HG03066 (cell line): ENCODE results near the gene TOMM22.
A peak's percentile ranks its signal among the peaks of the same experiment; 100 is the strongest.

Experiments
- ATAC-seq: cut with Tn5 transposase; IDR thresholded peaks from one replicate; pipeline ENCODE4 v1.9.1; 2021; ENCODE audit warnings: low read depth; ENCODE audit not compliant: unreplicated experiment

The TOMM22 gene

DNA sequence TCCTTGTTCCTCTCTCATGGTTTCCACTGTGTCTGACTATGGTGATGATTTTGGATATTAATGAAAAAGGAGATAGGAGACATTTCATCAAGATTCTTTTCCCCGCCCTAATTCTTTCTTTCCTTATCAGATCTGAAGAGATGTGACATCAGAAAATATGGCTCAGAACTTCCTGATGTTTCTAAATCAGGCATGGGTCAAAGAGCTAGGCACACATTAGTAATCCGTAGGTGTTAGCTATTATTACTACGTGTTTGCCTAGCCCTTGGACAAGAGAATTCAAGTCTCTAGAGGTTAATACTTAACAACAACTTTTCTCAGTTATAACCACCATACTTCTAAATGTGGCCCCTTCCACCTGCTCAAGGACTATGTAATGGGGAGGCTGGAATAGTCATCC is 13.2 kb downstream of the TOMM22 start:
- ATAC-seq: no peak

DNA sequence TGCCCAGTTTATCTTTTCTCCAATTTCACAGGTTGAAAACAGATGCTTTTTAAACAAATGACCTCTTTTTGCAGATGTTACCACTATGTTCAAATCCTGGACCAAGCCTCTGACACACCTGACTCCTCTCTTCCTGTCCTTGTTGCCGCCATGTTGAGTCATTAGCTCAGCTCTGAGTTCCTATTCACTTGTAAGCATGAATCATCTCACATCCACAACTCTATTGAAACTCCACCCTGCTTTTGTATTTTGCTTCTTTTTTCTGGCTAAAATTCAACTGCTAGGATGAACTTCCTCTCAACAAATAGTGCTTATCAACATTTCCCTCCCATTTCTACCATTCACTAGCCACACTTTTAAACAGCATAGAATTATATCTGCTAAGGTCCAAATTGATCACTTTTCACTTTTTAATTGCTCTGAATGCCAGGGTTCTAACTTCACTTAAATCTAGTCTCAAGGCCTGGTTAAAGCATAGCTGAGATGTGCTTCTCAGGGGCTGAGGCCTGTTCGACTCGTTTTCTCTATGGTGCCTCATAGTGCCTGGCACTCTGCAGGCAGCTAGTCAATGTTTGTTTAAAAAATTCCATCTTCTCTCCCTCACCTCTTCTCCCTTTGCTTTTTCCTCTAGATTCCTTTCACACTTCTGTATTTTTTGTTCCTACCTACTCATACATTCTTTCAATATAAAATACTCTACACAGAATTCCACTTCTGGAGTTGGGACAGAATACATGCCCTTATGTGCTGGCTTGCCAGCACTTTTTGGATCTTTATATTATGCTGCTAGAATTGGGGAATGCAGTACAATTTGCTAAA is 15.1 kb downstream of the TOMM22 start:
- ATAC-seq: no peak

DNA sequence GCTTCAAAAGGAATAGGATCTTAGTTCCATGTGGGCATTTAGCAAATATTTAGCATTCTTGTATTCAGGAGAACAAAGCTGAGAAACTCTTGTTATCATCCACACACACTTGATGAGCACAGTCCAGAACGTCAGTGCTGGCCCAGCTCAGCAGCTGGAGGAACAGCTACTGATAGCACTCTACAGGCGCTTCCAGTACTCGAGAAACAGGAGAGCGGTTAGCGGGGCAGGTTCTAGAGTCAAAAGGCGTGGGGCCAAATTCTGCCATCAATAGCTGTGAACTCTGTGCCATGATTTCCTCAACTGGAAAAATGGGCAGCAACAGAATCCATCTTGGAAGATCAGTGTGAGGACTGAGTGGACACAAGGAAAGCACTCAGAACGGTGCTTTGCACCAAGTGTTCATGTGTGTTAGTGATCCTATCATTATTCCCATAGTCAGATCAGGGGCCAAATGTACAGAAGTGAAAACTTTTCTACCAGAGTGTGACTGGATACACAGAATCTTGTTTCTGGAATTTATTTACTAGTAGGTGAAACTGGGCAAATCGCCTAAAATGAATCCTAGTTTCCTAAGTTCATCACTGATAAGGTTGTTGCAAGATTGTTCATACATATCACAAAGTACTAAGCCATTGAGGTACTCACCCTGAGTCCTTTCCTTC is 15.8 kb downstream of the TOMM22 start:
- no peak for ATAC-seq

DNA sequence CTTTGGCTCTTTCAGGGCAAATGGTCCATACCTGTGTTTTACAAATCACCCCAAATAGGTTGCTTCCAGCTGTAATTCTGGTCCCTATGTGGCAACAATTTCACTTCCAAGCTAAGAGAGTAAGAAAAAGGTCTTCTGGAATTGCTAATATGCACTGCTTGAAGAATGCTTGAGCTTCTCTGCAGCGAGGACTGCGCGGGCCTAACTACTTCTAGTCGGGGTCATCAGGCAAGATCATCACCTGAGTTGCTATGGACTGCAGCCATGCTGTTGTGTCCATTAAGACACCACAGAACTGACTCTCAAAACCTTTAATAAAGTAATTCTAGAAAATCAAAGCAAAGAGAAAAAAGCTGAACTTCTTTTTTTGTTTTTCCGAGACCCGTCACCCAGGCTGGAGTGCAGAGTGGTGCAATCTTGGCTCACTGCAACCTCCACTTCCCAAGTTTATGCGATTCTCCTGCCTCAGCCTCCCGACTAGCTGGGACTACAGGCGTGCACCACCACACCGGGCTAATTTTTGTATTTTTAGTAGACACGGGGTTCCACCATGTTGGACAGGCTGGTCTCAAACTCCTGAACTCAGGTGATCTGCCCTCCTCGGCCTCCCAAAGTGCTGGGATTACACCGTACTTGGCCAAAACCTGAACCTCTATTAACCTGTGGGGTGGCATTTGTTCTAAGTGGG is 16.8 kb downstream of the TOMM22 start:
- no peak for ATAC-seq

- ATAC-seq: no peak
These were observed 17.4 kb downstream of the TOMM22 start for GRCh38 chr22:38699143-38699542.

DNA sequence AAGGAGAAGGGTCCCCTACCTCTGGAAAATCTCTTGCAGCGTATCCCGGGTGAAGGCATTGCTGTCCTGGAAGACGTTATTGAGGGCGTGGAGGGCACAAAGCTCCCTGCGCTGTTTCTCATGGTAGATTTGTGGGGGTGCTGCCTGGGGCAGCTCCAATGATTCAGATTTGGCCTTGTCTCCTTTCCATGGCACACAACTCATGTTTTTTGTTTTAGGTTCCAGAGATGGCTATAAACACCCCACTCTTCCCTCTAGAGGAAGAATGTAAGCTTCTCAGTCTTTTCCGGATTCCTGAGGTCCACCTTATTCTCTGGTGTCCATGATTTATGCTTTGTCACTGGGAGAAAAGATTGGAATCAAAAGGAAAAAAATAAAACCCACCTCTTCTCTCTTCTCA is 18.0 kb downstream of the TOMM22 start:
- ATAC-seq: no peak

GRCh38 chr22:38700270-38700788 is 18.6 kb downstream of the TOMM22 start:
- no peak for ATAC-seq

DNA sequence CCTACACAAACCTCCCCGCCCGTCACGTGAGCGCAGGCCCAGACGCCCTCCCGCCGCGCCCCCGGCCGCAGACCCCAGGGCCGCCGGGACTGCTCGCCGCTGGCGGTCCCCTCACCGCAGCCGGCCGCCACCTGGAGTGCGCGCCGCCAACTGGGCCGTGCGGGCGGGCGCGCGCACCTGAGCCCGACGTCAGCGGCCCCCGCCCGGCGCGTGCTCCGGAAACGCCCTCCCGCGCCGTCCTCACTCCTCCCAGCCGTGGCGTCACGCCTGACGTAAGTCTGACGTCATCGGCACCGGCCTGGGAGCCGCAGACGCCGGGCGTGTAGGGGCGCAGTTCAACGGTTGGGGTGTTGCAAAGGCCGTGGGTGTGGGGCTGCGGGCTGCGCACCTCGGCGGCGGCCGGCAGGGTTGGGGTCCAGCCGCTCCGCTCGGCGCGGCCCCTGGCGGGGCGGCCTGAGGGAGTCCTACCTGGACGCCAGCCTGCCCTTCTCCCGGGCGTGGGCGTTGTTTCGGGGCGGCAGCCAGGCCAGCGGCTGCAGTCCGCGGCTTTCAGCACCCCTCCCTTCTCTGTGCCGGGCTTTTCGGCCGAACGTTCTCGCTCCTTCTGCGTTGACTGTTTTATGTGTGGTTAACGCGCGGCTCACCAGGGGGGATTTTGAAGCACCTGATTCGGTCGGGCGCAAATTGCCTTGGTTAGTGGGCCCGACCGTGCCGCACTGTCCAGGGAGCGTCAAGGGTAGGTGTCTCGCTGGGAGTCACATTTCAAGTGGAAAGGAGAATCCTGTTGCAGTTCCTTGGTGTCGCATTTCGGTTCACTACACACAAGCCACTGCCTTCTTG is 19.3 kb downstream of the TOMM22 start, which contains the start of gene JOSD1:
TSS of gene JOSD1 (minus strand) at position 155 of the 840 bp plus-strand sequence. CDS start 956 bp downstream, outside the sequence.
- no peak for ATAC-seq

DNA sequence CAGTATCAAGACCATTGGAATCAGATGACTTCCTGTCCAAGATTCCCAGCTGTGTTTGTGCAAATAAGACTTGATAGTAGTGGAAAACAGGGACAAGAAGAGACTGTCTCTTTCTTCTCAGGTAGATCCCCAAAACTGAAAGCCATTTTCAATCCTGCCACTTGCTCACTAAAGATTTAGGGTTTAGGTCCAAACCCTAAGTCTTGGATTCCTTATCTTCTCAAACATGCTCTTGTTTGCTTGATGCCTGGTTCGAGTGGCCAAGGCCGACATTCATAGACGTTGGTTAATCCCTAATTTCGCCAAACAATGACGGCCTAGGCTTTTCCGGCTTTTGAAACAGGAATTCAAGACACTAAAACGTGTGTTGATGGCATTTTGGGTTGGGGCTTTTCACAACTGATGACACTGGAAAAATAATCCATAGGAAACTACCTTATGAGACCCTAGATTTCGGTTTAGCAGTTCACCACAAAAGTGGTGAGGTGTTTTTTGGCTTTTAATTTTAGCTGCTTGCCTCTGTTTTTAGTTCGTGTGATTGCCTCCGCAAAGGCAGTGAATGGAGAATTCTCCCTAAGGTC is 23.0 kb downstream of the TOMM22 start:
- no peak for ATAC-seq

- peak; percentile 74 for ATAC-seq
These were observed 23.7 kb downstream of the TOMM22 start, which contains the start of gene GTPBP1 for GRCh38 chr22:38705235-38706100. Gene GTPBP1, plus strand, starts transcription at chr22:38705944. Its CDS starts 12 bp downstream, at chr22:38705956.

DNA sequence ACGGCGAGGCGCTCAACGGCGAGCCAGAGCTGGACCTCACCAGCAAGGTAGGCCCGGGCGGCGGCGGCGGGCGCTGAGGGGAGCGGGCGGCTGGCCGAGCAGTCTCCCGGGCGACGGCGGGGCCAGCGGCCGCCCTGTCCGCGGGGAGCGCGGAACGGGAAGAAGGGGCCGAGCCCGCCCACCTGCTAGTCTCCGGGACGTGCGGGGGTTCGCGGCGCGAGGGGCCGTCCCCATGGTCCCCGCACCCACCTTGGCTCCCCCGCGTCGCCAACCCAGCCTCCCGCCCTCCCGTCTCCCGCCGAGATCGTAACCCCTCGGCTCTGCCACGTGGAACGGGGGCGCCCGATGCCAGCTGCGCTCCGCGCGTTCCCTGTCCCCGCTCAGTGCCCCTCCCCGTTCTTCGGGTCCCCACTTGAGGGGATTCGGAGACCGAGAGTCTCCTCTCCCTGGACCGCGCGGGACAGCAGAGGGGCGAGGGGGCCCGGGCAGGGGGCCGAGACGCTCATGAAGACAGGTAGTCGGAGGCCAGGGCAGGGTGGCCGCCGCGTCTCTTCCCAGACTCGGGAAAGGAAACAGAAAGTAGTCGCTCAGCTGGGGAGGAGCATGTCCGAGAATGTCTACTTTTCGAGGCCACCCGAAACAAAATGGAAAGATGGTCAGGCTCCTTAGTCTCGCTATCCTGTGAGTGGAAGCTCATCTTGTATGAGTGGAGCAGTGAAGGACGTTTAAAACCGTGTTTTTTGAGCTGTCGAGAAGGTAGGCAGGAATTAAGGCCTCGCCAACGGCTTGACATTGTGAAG is 24.5 kb downstream of the TOMM22 start:
- no peak for ATAC-seq

GRCh38 chr22:38706901-38707195 is 25.1 kb downstream of the TOMM22 start:
- no peak for ATAC-seq

DNA sequence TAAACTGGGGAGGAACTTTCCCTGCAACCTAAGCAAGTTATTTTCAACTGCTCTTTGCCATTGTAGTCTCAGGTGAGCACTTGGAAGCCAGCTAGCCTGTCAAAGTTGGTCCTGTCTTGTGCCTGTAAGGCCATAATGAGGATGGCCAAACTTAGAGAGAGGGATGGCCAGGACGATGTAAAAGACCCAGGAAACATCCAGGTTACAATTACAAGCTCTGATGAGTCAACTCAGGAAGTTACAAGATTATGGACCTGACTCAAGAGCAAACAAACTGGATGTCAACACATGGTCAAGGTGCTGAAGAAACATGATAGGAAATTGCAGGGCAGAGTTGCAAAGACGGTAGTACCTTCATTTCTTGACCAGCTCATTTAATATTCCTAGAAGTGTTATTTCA is 25.6 kb downstream of the TOMM22 start:
- no peak for ATAC-seq

DNA sequence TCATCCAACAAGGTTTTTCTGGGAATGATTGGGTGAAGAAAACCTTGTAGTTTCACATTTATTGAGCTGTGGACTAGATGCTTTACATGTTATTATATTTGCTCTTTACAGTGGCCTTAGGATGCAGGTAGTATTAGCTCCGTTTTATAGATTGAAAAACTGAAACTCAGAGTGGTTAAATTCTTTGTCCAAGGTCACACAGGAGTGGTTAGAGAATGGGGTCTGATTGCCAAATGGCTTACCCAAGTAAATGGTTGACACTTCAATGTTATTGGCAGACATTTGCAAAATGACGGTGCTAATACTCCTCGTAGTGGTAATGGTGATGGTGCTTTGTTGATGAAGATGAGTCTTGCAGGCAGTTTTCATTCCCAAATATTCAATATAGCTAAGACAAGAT is 26.2 kb downstream of the TOMM22 start:
- ATAC-seq: no peak

GRCh38 chr22:38709306-38709705 is 27.5 kb downstream of the TOMM22 start:
- no peak for ATAC-seq

GRCh38 chr22:38710351-38710750 is 28.6 kb downstream of the TOMM22 start:
- no peak for ATAC-seq

- ATAC-seq: no peak
These were observed 29.1 kb downstream of the TOMM22 start for GRCh38 chr22:38710866-38711265.

DNA sequence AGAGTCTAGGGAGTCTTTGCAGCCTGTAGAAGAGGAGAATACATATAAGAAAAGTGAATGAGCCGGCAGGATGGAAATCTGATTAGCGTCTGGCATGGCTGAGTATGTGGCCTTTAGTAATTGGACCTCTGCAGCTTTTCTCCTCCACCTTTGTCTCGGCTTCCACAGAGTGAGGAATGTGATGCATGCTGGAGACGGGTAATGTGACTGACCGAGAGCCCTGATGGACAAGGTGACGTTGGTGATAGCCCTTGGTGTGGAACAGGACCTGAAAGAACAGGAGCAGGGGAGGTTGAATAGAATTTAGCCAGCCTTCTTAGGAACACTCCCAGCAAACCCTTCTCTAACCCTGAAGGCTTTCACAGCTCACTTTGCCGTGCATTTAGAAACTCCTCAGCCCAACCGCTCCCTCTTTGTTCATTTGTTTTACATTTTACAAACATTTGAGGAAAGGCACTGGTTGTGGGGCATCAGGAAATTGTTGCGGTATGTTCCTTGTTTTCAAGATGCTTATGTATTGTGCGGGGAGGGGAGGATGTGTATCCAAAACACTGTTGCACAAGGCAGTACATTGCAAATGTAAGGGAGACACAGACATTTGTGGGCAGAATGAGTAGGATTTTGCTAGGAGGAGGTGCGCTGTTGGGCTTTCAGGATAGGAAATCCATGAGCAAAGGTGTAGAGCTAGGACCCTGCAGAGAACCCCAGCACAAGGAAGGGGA is 30.9 kb downstream of the TOMM22 start:
- ATAC-seq: no peak
